Karpas-422 (cell line): ENCODE measurements around the gene FHIT. TPM values are rescaled to one million over a fixed set of nuclear protein-coding genes. Genes with fewer than 3 reads are reported as not detected.

Source experiments
- DNase-seq: peaks from one replicate; pipeline ENCODE4 v3.0.0-alpha.2; 2015
- H2AFZ ChIP-seq: fragments of 200-600 bp; sonication (generic); 2 replicates; pipeline ENCODE4 v1.6.1; 2014; ENCODE audit warnings: antibody characterized with exemption, low read length, mixed read lengths
- H3K27ac ChIP-seq: fragments of 200-600 bp; sonication (generic); 2 replicates; pipeline ENCODE4 v1.5.1; 2014; ENCODE audit warnings: mild to moderate bottlenecking, low read length, moderate library complexity
- H3K27me3 ChIP-seq: fragments of 200-600 bp; sonication (generic); 2 replicates; pipeline ENCODE4 v1.6.1; 2014; ENCODE audit warnings: low read length, mixed read lengths
- H3K36me3 ChIP-seq: fragments of 200-600 bp; sonication (generic); 2 replicates; pipeline ENCODE4 v1.6.1; 2014; ENCODE audit warnings: low read length, mixed read lengths; ENCODE audit not compliant: insufficient read depth
- H3K4me1 ChIP-seq: fragments of 200-600 bp; sonication (generic); 2 replicates; pipeline ENCODE4 v1.6.1; 2014; ENCODE audit warnings: mild to moderate bottlenecking, low read length, mixed read lengths
- H3K4me2 ChIP-seq: fragments of 200-600 bp; sonication (generic); 2 replicates; pipeline ENCODE4 v1.6.1; 2014; ENCODE audit warnings: low read length, low read depth, mild to moderate bottlenecking; ENCODE audit not compliant: poor library complexity, severe bottlenecking
- H3K4me3 ChIP-seq: fragments of 200-600 bp; sonication (generic); 2 replicates; pipeline ENCODE4 v1.5.1; 2014; ENCODE audit warnings: mild to moderate bottlenecking, antibody characterized with exemption, low read length, mixed read lengths
- H3K79me2 ChIP-seq: fragments of 200-600 bp; sonication (generic); 2 replicates; pipeline ENCODE4 v1.6.1; 2014; ENCODE audit warnings: mild to moderate bottlenecking, low read length, mixed read lengths
- H3K9ac ChIP-seq: fragments of 200-600 bp; sonication (generic); 2 replicates; pipeline ENCODE4 v1.6.0; 2014; ENCODE audit warnings: low read length
- H3K9me2 ChIP-seq: fragments of 200-600 bp; sonication (generic), shearing (Covaris generic); replicated peaks from 2 replicates; pipeline ENCODE4 v1.6.0; 2014; ENCODE audit warnings: mild to moderate bottlenecking, low read length, moderate library complexity; ENCODE audit not compliant: insufficient read depth
- H3K9me3 ChIP-seq: fragments of 300-700, 200-600 bp; sonication (generic); 2 replicates; pipeline ENCODE4 v1.6.1; 2014; ENCODE audit warnings: low read length, mixed read lengths
- H4K20me1 ChIP-seq: fragments of 200-600 bp; sonication (generic); 2 replicates; pipeline ENCODE4 v1.6.1; 2014; ENCODE audit warnings: mild to moderate bottlenecking, antibody characterized with exemption, low read length, low read depth; ENCODE audit not compliant: insufficient read depth
- total RNA-seq: library from RNA; depleted of rRNA; stranded (reverse); fragments of >200 nt; shearing (Covaris generic); gene quantifications from 2 replicates; pipeline ENCODE4 v1.2.3, GENCODE V29; 2014; ENCODE audit warnings: low replicate concordance

The FHIT gene
- total RNA-seq, 1 experiment from 2014 or later, result not detected

DNA sequence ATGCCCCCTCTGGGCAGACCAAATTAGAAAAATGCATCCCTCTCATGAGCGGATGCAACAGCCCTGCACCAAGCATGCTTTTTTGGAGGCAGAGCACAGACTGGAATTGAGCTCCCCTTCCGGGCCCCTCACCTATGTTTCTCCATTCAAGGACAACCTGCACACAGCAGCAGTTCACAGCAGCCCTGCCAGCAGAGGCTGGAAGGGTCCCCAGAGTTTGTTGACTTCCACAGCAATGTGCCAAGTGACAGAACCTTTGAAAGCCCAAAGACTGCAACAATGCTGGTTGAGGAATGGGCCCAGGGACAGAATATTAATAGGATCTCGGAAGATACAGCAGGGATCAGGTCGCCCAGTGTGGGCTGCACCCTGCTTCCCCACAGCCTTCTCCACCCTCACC, 650.4 kb downstream of the FHIT start:
- H3K4me2 ChIP-seq, result no peak overlapping the region
- H3K9me3 ChIP-seq, result no peaks in the 10 kb centered on the region; the same call in 1 of the 2 replicates
- H3K36me3 ChIP-seq, result no peaks in the 10 kb centered on the region
- H3K9me2 ChIP-seq, result no peaks in the 10 kb centered on the region; the same call in none of the 2 replicates
- H3K4me3 ChIP-seq, result no peak overlapping the region
- DNase-seq, result no peak
- H2AFZ ChIP-seq, result no peak overlapping the region
- H3K27ac ChIP-seq, result no peak overlapping the region
- no peaks in the 10 kb centered on the region for H3K79me2 ChIP-seq
- H3K9ac ChIP-seq, result no peak overlapping the region
- H3K4me1 ChIP-seq, result no peaks in the 10 kb centered on the region
- no peaks in the 10 kb centered on the region for H4K20me1 ChIP-seq
- no peaks in the 10 kb centered on the region for H3K27me3 ChIP-seq

DNA sequence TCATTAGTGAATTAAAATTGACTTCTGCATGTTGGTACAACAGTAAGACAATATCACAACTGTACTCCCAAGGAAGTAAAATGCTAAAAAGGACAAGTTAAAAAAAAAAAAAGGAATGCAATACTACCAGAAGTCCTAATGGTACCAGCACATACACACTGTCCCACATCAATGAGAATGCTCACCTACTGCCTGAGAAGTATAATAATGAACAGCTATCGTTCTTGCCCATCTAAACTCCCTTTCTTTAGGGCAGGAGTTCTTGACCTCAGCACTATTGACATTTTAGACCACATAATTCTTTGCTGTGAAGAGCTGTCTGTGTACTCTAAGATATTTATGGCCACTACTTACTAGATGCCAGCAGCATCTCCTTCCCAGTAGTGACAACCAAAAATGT, 651.7 kb downstream of the FHIT start:
- Histone ChIP-seq H3K27ac (no peak overlapping the region), H3K79me2 (no peaks in the 10 kb centered on the region), H3K4me2 (no peak overlapping the region), H3K9ac (no peak overlapping the region), H4K20me1 (no peaks in the 10 kb centered on the region), H3K36me3 (no peaks in the 10 kb centered on the region), H2AFZ (no peak overlapping the region), H3K4me3 (no peak overlapping the region), H3K9me2 (no peaks in the 10 kb centered on the region; the same call in none of the 2 replicates), H3K4me1 (no peaks in the 10 kb centered on the region), H3K27me3 (no peaks in the 10 kb centered on the region), H3K9me3 (no peaks in the 10 kb centered on the region; the same call in 1 of the 2 replicates)
- DNase-seq, result no peak

DNA sequence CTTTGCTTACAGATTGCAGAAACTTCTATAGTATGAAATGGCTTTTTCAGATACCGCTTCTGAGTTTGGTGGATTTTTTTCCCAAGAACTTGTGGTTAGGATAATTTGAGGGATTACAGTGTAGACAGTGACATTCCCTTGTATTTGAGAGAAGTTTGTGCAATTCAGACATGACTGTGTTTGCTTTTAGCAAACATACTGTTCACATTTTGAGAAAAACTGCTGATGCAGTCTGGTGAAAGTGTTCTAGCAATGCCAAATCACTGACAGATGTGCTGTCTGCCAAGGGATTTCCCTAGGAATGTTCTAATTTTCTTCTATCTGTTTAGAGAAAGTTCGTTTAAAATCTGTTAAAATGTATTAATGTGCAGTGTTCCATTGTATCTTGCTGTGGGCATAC, 652.6 kb downstream of the FHIT start:
- H3K9ac ChIP-seq, result no peak overlapping the region
- no peak for DNase-seq
- H3K9me2 ChIP-seq, result no peaks in the 10 kb centered on the region; the same call in none of the 2 replicates
- no peak overlapping the region for H3K27ac ChIP-seq
- H3K9me3 ChIP-seq, result no peaks in the 10 kb centered on the region; the same call in 1 of the 2 replicates
- H3K4me3 ChIP-seq, result no peak overlapping the region
- no peaks in the 10 kb centered on the region for H3K4me1 ChIP-seq
- no peak overlapping the region for H2AFZ ChIP-seq
- no peaks in the 10 kb centered on the region for H3K79me2 ChIP-seq
- H3K36me3 ChIP-seq, result no peaks in the 10 kb centered on the region
- H3K4me2 ChIP-seq, result no peak overlapping the region
- H4K20me1 ChIP-seq, result no peaks in the 10 kb centered on the region
- H3K27me3 ChIP-seq, result no peaks in the 10 kb centered on the region

DNA sequence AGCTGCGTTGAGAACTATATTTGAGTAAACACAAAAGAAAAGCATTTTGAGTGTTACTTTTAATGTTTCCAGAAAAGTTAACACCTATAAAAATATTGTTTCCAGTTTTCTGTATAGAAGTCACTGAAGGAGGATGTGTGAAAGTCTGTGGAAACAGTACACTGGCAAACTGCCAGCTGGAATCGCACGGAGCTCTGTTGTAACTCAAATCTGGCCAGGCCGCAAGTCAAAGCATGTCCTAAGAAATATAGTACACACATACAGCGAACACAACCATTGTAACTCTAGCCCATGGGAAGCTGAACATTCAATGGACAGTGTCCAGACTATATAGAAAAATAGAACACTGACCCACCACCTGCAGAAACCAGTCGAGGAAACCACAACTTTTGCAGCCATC, 657.2 kb downstream of the FHIT start:
- Histone ChIP-seq H3K27ac (no peak overlapping the region), H3K4me1 (no peaks in the 10 kb centered on the region), H3K4me2 (no peak overlapping the region), H3K9ac (no peak overlapping the region), H3K9me3 (no peaks in the 10 kb centered on the region; the same call in 1 of the 2 replicates), H3K36me3 (no peaks in the 10 kb centered on the region), H3K9me2 (no peaks in the 10 kb centered on the region; the same call in 1 of the 2 replicates), H4K20me1 (no peaks in the 10 kb centered on the region), H3K27me3 (no peaks in the 10 kb centered on the region), H3K4me3 (no peak overlapping the region), H2AFZ (no peak overlapping the region), H3K79me2 (no peaks in the 10 kb centered on the region)
- no peak for DNase-seq

DNA sequence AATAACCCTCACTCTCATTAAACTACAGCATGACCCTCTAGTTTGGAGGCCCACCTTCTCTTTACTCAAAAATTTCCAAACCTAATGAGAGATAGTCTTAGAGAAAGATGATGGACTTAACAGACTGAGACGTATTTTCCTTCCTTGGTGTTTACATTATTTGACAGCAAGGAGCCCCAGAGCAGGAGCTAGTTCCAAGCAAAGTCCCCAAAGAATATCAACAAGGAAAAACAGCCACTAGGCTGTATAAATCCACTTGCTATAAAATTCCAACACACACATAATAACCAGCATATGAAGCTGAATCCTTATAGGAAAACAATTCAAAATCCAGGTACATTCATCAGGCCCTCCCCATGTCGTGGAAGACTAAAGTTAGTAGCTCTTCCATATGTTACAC, 660.0 kb downstream of the FHIT start:
- H4K20me1 ChIP-seq, result no peaks in the 10 kb centered on the region
- DNase-seq, result no peak
- H3K27me3 ChIP-seq, result no peaks in the 10 kb centered on the region
- H3K36me3 ChIP-seq, result no peaks in the 10 kb centered on the region
- no peaks in the 10 kb centered on the region for H3K4me1 ChIP-seq
- H3K27ac ChIP-seq, result no peak overlapping the region
- H3K4me3 ChIP-seq, result no peak overlapping the region
- no peak overlapping the region for H3K4me2 ChIP-seq
- H3K79me2 ChIP-seq, result no peaks in the 10 kb centered on the region
- no peaks in the 10 kb centered on the region for H3K9me2 ChIP-seq
- H2AFZ ChIP-seq, result no peak overlapping the region
- H3K9ac ChIP-seq, result no peak overlapping the region
- peaks cover 2% of the 10 kb centered on the region; the same call in 1 of the 2 replicates for H3K9me3 ChIP-seq

DNA sequence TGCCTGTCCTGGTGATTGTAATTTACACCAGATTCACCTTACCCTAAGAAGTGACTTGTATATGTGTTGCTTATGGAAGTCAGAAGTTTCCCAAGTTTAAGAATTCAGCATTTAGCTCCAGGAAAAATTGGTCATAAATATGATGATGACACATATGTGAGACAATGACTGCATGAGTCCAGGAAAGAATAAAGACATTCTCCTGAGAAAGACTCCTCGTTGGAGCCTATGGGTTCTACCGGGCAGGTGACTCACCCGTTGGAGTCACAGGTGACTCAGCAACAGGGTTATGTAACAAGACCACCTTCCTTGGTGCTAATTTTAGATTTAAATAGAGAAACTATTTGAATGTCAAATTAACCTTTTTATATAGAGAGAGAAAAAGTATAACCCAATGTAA, 662.4 kb downstream of the FHIT start:
- H3K36me3 ChIP-seq, result no peaks in the 10 kb centered on the region
- no peak overlapping the region for H3K4me2 ChIP-seq
- peaks cover 2% of the 10 kb centered on the region; the same call in 1 of the 2 replicates for H3K9me3 ChIP-seq
- DNase-seq, result no peak
- no peak overlapping the region for H3K27ac ChIP-seq
- no peaks in the 10 kb centered on the region for H3K4me1 ChIP-seq
- no peak overlapping the region for H2AFZ ChIP-seq
- no peaks in the 10 kb centered on the region for H3K27me3 ChIP-seq
- H3K9me2 ChIP-seq, result no peaks in the 10 kb centered on the region
- H3K4me3 ChIP-seq, result no peak overlapping the region
- no peaks in the 10 kb centered on the region for H3K79me2 ChIP-seq
- H3K9ac ChIP-seq, result no peak overlapping the region
- H4K20me1 ChIP-seq, result no peaks in the 10 kb centered on the region

DNA sequence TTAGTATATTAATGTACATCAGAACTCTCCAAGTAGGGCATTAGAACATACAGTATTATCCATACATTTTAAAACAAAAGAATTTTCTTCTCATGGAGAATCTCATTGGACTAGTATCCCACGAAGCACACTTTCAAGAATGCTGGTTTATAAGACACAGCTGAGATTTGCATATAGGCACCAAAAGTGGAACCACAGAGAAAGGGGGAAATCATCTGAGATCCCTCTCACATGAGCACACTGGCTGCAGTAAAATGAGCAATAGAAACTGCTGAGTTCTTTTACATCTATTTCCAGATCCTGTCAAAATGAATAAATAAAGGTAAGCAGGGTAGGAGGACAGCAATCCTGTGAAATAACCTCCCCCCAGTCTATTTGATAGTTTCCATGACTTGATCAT, 665.3 kb downstream of the FHIT start:
- Histone ChIP-seq H3K4me1 (no peaks in the 10 kb centered on the region), H3K79me2 (no peaks in the 10 kb centered on the region), H4K20me1 (no peaks in the 10 kb centered on the region), H3K27me3 (no peaks in the 10 kb centered on the region), H3K36me3 (no peaks in the 10 kb centered on the region), H2AFZ (no peak overlapping the region), H3K9me2 (no peaks in the 10 kb centered on the region), H3K9ac (no peak overlapping the region), H3K9me3 (peaks cover 2% of the 10 kb centered on the region; the same call in 1 of the 2 replicates), H3K4me3 (no peak overlapping the region), H3K4me2 (no peak overlapping the region), H3K27ac (no peak overlapping the region)
- no peak for DNase-seq

DNA sequence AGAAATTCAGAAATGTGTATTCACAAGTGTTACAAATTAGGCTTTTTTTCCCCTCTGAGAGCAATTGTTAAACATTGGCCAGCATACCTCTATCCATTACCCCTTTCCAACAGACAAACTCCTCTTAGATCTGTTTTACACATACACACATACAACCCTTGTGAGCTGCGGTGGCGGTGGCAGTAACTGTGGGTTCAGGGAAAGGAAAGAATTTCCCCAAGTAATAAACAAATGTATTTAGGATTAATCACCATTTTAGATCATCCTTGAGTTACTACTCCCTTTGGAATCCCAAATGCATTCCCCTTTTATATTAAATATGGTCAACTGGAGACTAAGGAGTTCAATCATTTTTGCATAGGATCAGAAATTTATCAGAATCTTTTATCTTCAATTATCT, 667.0 kb downstream of the FHIT start:
- H3K27ac ChIP-seq, result no peak overlapping the region
- H2AFZ ChIP-seq, result no peak overlapping the region
- H3K9me3 ChIP-seq, result peaks cover 2% of the 10 kb centered on the region; the same call in 1 of the 2 replicates
- H3K36me3 ChIP-seq, result no peaks in the 10 kb centered on the region
- no peaks in the 10 kb centered on the region for H3K9me2 ChIP-seq
- H3K4me3 ChIP-seq, result no peak overlapping the region
- no peak overlapping the region for H3K9ac ChIP-seq
- DNase-seq, result no peak
- H4K20me1 ChIP-seq, result no peaks in the 10 kb centered on the region
- H3K4me2 ChIP-seq, result no peak overlapping the region
- H3K79me2 ChIP-seq, result no peaks in the 10 kb centered on the region
- no peaks in the 10 kb centered on the region for H3K27me3 ChIP-seq
- H3K4me1 ChIP-seq, result no peaks in the 10 kb centered on the region

DNA sequence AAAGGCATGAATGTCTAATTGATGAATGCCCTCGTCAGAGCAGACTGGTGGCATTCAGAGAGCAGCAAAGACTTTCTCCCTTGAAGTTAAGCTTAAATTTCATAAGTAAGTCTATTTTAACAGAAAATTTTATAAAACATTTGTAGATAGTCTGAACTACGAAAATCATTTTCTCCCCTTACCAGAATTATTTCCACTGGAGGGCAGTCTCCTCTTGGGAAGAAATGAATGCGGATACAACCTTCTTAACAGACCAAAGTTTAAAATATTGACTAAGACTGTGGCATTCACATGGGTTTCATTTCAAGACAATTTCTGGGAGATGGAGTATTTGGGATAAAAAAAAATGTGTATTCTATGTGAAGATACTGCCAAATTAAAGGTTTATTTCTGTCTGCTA, 669.0 kb downstream of the FHIT start:
- Histone ChIP-seq H3K27me3 (no peaks in the 10 kb centered on the region), H4K20me1 (no peaks in the 10 kb centered on the region), H3K4me1 (no peaks in the 10 kb centered on the region), H2AFZ (no peak overlapping the region), H3K9ac (no peak overlapping the region), H3K36me3 (no peaks in the 10 kb centered on the region), H3K4me3 (no peak overlapping the region), H3K9me2 (no peaks in the 10 kb centered on the region), H3K79me2 (no peaks in the 10 kb centered on the region), H3K4me2 (no peak overlapping the region), H3K27ac (no peak overlapping the region), H3K9me3 (no peaks in the 10 kb centered on the region; the same call in 1 of the 2 replicates)
- DNase-seq, result no peak
